Endometrial microvascular endothelial cells (primary cell): Measurements from ENCODE around the gene AP1AR. TPM values are rescaled to one million over a fixed set of nuclear protein-coding genes. Genes with fewer than 3 reads are reported as not detected.

ENCODE experiments used
- in situ Hi-C: cut with HindIII; loops from 2 replicates; pipeline ENCODE4 v1.10.0; 2017; ENCODE audit warnings: low sequenced_read_pairs, low pct_unique_long_range_greater_than_20kb; ENCODE audit errors: inconsistent ontology term
- total RNA-seq: library from RNA; depleted of rRNA; stranded (reverse); fragments of >200 nt; gene quantifications from one replicate; pipeline ENCODE4 v1.2.3, GENCODE V29; 2015; ENCODE audit errors: inconsistent ontology term

The AP1AR gene
- total RNA-seq, 1 donor from 2014 or later, result 21.3 TPM

- in situ Hi-C loops, result no loop called here
These were observed 17.0 kb upstream of the AP1AR start for GRCh38 chr4:112214390-112215264.

GRCh38 chr4:112219826-112220366 is 11.7 kb upstream of the AP1AR start:
- in situ Hi-C loops, result no loop called here

- in situ Hi-C loops, result no loop called here
These were observed 9.2 kb upstream of the AP1AR start for GRCh38 chr4:112222219-112222955.

- in situ Hi-C loops, result no loop called here
These were observed 6.4 kb upstream of the AP1AR start for GRCh38 chr4:112225157-112225556.

GRCh38 chr4:112230879-112231778 is 458 bp upstream of the AP1AR start:
- in situ Hi-C loops, result no loop called here

GRCh38 chr4:112234952-112235609 is 3.5 kb downstream of the AP1AR start:
- in situ Hi-C loops, result no loop called here

- in situ Hi-C loops, result no loop called here
These were observed 4.5 kb downstream of the AP1AR start for GRCh38 chr4:112236040-112236439.

GRCh38 chr4:112238833-112239232 is 7.2 kb downstream of the AP1AR start:
- in situ Hi-C loops, result no loop called here

GRCh38 chr4:112245383-112245782 is 13.8 kb downstream of the AP1AR start:
- in situ Hi-C loops, result loop anchor here (10.0 kb wide), 1 partner anchor 141 kb away; no protein-coding TSS in a partner anchor

- in situ Hi-C loops, result loop anchor here (10.0 kb wide), 1 partner anchor 142 kb away; no protein-coding TSS in a partner anchor
These were observed 15.4 kb downstream of the AP1AR start for GRCh38 chr4:112247021-112247420.

- in situ Hi-C loops, result no loop called here
These were observed 19.5 kb downstream of the AP1AR start for GRCh38 chr4:112251019-112251643.

GRCh38 chr4:112252234-112252633 is 20.6 kb downstream of the AP1AR start:
- in situ Hi-C loops, result no loop called here

- in situ Hi-C loops, result no loop called here
These were observed 21.9 kb downstream of the AP1AR start for GRCh38 chr4:112253382-112254000.

GRCh38 chr4:112257098-112257497 is 25.5 kb downstream of the AP1AR start:
- in situ Hi-C loops, result no loop called here

- in situ Hi-C loops, result no loop called here
These were observed 35.2 kb downstream of the AP1AR start for GRCh38 chr4:112266823-112267222.

GRCh38 chr4:112270051-112270450 is 38.5 kb downstream of the AP1AR start:
- in situ Hi-C loops, result no loop called here

- in situ Hi-C loops, result no loop called here
These were observed 39.2 kb downstream of the AP1AR start for GRCh38 chr4:112270640-112271421.
